ENCODE measurements around the gene ACTR6. TPM values are rescaled to one million over a fixed set of nuclear protein-coding genes. Genes with fewer than 3 reads are reported as not detected.
"Not testable (repeated sequence)": the region's sequence is repeated elsewhere in the genome, so short reads cannot be mapped to it uniquely, and the experiment has no call there.

The ACTR6 gene
- total RNA-seq, 2 donors from 2014 or later, result 28.9 to 39.6 TPM

- DNase-seq (ENCODE audit: low spot score in 2 of 2) (no peak), ATAC-seq (peak in 1 of 2 donors; percentile 35)
- H3K9me3 Mint-ChIP-seq, result no peaks in the 10 kb centered on the region
- H3K27ac Mint-ChIP-seq, result no peak overlapping the region
- no peaks in the 10 kb centered on the region for H3K36me3 Mint-ChIP-seq
Observed at GRCh38 chr12:100234591-100235304, 34.1 kb downstream of the ACTR6 start.

GRCh38 chr12:100238801-100239200 lies 38.2 kb downstream of the ACTR6 start:
- H3K36me3 Mint-ChIP-seq, result no peaks in the 10 kb centered on the region
- no peak for DNase-seq (ENCODE audit: low spot score in 2 of 2)
- H3K27ac Mint-ChIP-seq, result peak overlapping the region in 1 of 2 donors; percentile 27
- no peaks in the 10 kb centered on the region for H3K9me3 Mint-ChIP-seq
- ATAC-seq, result no peak

- no peak for DNase-seq (ENCODE audit: low spot score in 2 of 2)
- Mint-ChIP-seq H3K36me3 (no peaks in the 10 kb centered on the region), H3K27ac (no peak overlapping the region), H3K9me3 (no peaks in the 10 kb centered on the region)
- ATAC-seq, result no peak
Observed at GRCh38 chr12:100239589-100239988, 39.0 kb downstream of the ACTR6 start.

- no peaks in the 10 kb centered on the region for H3K9me3 Mint-ChIP-seq
- H3K27ac Mint-ChIP-seq, result no peak overlapping the region
- ATAC-seq (no peak), DNase-seq (ENCODE audit: low spot score in 2 of 2) (no peak)
- H3K36me3 Mint-ChIP-seq, result no peaks in the 10 kb centered on the region
Observed at GRCh38 chr12:100243137-100243536, 42.5 kb downstream of the ACTR6 start.

- Mint-ChIP-seq H3K9me3 (no peaks in the 10 kb centered on the region), H3K27ac (no peak overlapping the region), H3K36me3 (no peaks in the 10 kb centered on the region)
- DNase-seq (ENCODE audit: low spot score in 2 of 2) (no peak), ATAC-seq (no peak)
Observed at GRCh38 chr12:100247765-100248164, 47.1 kb downstream of the ACTR6 start.

- Mint-ChIP-seq H3K9me3 (no peaks in the 10 kb centered on the region), H3K36me3 (no peaks in the 10 kb centered on the region), H3K27ac (no peak overlapping the region)
- DNase-seq (ENCODE audit: low spot score in 2 of 2) (no peak), ATAC-seq (no peak)
Observed at GRCh38 chr12:100248886-100249285, 48.3 kb downstream of the ACTR6 start.

GRCh38 chr12:100249941-100250340 lies 49.3 kb downstream of the ACTR6 start:
- DNase-seq (ENCODE audit: low spot score in 2 of 2) (no peak), ATAC-seq (no peak)
- Mint-ChIP-seq H3K36me3 (no peaks in the 10 kb centered on the region), H3K9me3 (no peaks in the 10 kb centered on the region), H3K27ac (no peak overlapping the region)

GRCh38 chr12:100251917-100252316 lies 51.3 kb downstream of the ACTR6 start:
- DNase-seq (ENCODE audit: low spot score in 2 of 2), result no peak
- H3K27ac Mint-ChIP-seq, result no peak overlapping the region
- ATAC-seq, result no peak
- H3K9me3 Mint-ChIP-seq, result no peaks in the 10 kb centered on the region
- H3K36me3 Mint-ChIP-seq, result no peaks in the 10 kb centered on the region

- no peaks in the 10 kb centered on the region for H3K36me3 Mint-ChIP-seq
- H3K9me3 Mint-ChIP-seq, result no peaks in the 10 kb centered on the region
- H3K27ac Mint-ChIP-seq, result no peak overlapping the region
- DNase-seq (ENCODE audit: low spot score in 2 of 2), result no peak
- ATAC-seq, result no peak
Observed at GRCh38 chr12:100253437-100253836, 52.8 kb downstream of the ACTR6 start.

- peak overlapping the region in 1 of 2 donors; percentile 14 for H3K27ac Mint-ChIP-seq
- DNase-seq (ENCODE audit: low spot score in 2 of 2) (no peak), ATAC-seq (no peak)
- H3K36me3 Mint-ChIP-seq, result no peaks in the 10 kb centered on the region
- no peaks in the 10 kb centered on the region for H3K9me3 Mint-ChIP-seq
Observed at GRCh38 chr12:100254876-100255275, 54.3 kb downstream of the ACTR6 start.

- Mint-ChIP-seq H3K36me3 (no peaks in the 10 kb centered on the region), H3K9me3 (no peaks in the 10 kb centered on the region), H3K27ac (no peak overlapping the region)
- ATAC-seq (no peak), DNase-seq (ENCODE audit: low spot score in 2 of 2) (no peak)
Observed at GRCh38 chr12:100258127-100258526, 57.5 kb downstream of the ACTR6 start.

GRCh38 chr12:100263131-100263530 lies 62.5 kb downstream of the ACTR6 start:
- Mint-ChIP-seq H3K9me3 (no peaks in the 10 kb centered on the region), H3K27ac (no peak overlapping the region), H3K36me3 (no peaks in the 10 kb centered on the region)
- DNase-seq (ENCODE audit: low spot score in 2 of 2) (no peak), ATAC-seq (no peak)

GRCh38 chr12:100265107-100265506 lies 64.5 kb downstream of the ACTR6 start:
- ATAC-seq; H3K36me3 Mint-ChIP-seq; DNase-seq (ENCODE audit: low spot score in 2 of 2); H3K27ac Mint-ChIP-seq; H3K9me3 Mint-ChIP-seq: not testable (repeated sequence)

- no peak for DNase-seq (ENCODE audit: low spot score in 2 of 2)
- no peaks in the 10 kb centered on the region for H3K9me3 Mint-ChIP-seq
- peak in 1 of 2 donors; percentile 1 for ATAC-seq
- H3K27ac Mint-ChIP-seq, result peak overlapping the region in 1 of 2 donors; percentile 91
- H3K36me3 Mint-ChIP-seq, result no peaks in the 10 kb centered on the region
Observed at GRCh38 chr12:100265732-100266584, 65.3 kb downstream of the ACTR6 start.

GRCh38 chr12:100266585-100266834 lies 65.9 kb downstream of the ACTR6 start:
- ATAC-seq (peak; percentile 86 to 87), DNase-seq (ENCODE audit: low spot score in 2 of 2) (peak in 1 of 2 donors; percentile 93)
- Mint-ChIP-seq H3K36me3 (no peaks in the 10 kb centered on the region), H3K9me3 (no peaks in the 10 kb centered on the region), H3K27ac (peak overlapping the region; percentile 91 to 100)

- peak within 1 kb of the TSS; percentile 91 to 100 for H3K27ac Mint-ChIP-seq
- H3K36me3 Mint-ChIP-seq, result no peaks in the 10 kb centered on the region
- H3K9me3 Mint-ChIP-seq, result no peaks in the 10 kb centered on the region
- peak; percentile 89 to 95 for DNase-seq (ENCODE audit: low spot score in 2 of 2)
- ATAC-seq, result peak; percentile 89 to 94
Observed at GRCh38 chr12:100266835-100267602, 66.4 kb downstream of the ACTR6 start, which contains the start of the genes DEPDC4 and SCYL2. Gene DEPDC4 (minus strand): TSS chr12:100267079. CDS start chr12:100267076, 3 bp downstream. Gene SCYL2 (plus strand): TSS chr12:100267177. CDS start chr12:100282971, 15,794 bp downstream.
